ENCODE measurements around the gene PDK1. TPM values are rescaled to one million over a fixed set of nuclear protein-coding genes. Genes with fewer than 3 reads are reported as not detected.

The PDK1 gene
- total RNA-seq, 2 donors from 2014 or later, result 26.6 to 33.0 TPM

- H3K4me3 ChIP-seq, result no peak overlapping the region
- no peak for DNase-seq (ENCODE audit: low spot score)
- TF ChIP-seq, protein P1, sequence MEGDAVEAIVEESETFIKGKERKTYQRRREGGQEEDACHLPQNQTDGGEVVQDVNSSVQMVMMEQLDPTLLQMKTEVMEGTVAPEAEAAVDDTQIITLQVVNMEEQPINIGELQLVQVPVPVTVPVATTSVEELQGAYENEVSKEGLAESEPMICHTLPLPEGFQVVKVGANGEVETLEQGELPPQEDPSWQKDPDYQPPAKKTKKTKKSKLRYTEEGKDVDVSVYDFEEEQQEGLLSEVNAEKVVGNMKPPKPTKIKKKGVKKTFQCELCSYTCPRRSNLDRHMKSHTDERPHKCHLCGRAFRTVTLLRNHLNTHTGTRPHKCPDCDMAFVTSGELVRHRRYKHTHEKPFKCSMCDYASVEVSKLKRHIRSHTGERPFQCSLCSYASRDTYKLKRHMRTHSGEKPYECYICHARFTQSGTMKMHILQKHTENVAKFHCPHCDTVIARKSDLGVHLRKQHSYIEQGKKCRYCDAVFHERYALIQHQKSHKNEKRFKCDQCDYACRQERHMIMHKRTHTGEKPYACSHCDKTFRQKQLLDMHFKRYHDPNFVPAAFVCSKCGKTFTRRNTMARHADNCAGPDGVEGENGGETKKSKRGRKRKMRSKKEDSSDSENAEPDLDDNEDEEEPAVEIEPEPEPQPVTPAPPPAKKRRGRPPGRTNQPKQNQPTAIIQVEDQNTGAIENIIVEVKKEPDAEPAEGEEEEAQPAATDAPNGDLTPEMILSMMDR (IDR thresholded peaks at IDR 0.05), result no peak
- H3K36me3 ChIP-seq, result no peaks in the 10 kb centered on the region
- no peaks in the 10 kb centered on the region for H3K9me3 ChIP-seq
- no peak overlapping the region for H3K27ac ChIP-seq
- H3K27me3 ChIP-seq, result no peaks in the 10 kb centered on the region
- H3K4me1 ChIP-seq, result peaks cover 0 to 8% of the 10 kb centered on the region in 2 donors
These were observed 40.9 kb downstream of the PDK1 start for GRCh38 chr2:172596776-172597175.

DNA sequence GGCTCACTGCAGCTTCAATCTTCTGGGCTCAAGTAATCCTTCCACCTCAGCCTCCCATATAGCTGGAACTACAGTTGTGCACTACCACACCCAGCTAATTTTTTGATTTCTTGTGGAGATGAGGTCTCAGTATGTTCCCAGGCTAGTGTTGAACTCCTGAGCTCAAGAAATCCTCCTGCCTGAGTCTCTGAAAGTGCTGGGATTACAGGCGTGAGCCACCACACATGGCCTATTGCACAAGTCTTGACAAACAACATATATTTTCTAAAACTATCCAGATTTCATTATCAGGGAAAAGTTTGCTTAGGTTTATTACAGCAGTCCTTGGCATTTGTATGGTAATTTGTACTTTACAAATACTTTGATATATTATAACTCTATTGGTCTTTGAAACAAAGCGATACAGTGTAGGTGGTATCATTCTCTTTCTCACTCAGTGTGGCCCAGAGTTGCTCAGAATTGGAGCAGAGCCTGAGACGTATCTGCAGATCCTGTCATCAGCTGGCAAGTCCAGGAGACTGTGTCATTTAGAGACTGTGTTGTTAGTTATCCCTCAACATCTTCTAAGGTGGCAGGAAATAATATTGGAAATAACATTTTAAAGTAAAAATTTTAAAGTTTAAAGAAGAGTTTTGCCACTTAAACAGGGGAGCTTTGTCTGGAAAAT, 41.4 kb downstream of the PDK1 start:
- no peaks in the 10 kb centered on the region for H3K36me3 ChIP-seq
- TF ChIP-seq, protein P1 (IDR thresholded peaks at IDR 0.05), result no peak

DNA sequence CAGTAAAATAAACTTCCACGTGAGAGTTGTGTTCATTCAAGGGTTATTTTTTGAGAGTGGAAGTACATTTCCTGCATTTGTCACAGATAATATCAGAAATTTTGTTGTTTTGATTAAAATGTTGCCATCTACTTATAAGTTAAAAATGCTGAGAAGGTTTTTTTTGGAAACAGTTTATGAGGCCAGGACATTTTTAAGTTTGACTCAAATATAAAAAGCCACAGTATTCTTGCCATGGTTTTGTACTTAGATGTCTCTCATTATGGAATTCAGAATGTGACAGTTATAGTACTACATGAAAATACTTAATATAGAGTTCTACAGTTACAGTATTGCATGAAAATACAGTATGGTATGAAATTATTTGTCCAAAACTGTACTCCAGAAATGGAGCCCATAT, 44.1 kb downstream of the PDK1 start:
- TF ChIP-seq, protein P1 (IDR thresholded peaks at IDR 0.05), result no peak
- Histone ChIP-seq H3K27me3 (no peaks in the 10 kb centered on the region), H3K36me3 (peaks cover 4% of the 10 kb centered on the region), H3K27ac (no peak overlapping the region), H3K9me3 (no peaks in the 10 kb centered on the region), H3K4me3 (no peak overlapping the region), H3K4me1 (peaks cover 0 to 8% of the 10 kb centered on the region in 2 donors)
- DNase-seq (ENCODE audit: low spot score), result no peak

More for the DNA sequence above, 41.4 kb downstream of the PDK1 start:
- Histone ChIP-seq H3K27ac (no peak overlapping the region), H3K4me1 (peaks cover 0 to 8% of the 10 kb centered on the region in 2 donors), H3K4me3 (no peak overlapping the region), H3K27me3 (no peaks in the 10 kb centered on the region), H3K9me3 (no peaks in the 10 kb centered on the region)
- no peak for DNase-seq (ENCODE audit: low spot score)

GRCh38 chr2:172600557-172601008, 44.7 kb downstream of the PDK1 start:
- Histone ChIP-seq H3K27me3 (no peaks in the 10 kb centered on the region), H3K4me1 (peaks cover 0 to 8% of the 10 kb centered on the region in 2 donors), H3K36me3 (peaks cover 4% of the 10 kb centered on the region), H3K27ac (no peak overlapping the region), H3K9me3 (no peaks in the 10 kb centered on the region), H3K4me3 (no peak overlapping the region)
- no peak for DNase-seq (ENCODE audit: low spot score)
- TF ChIP-seq, protein P1 (IDR thresholded peaks at IDR 0.05), result no peak

- no peak for DNase-seq (ENCODE audit: low spot score)
- H3K36me3 ChIP-seq, result peaks cover 4% of the 10 kb centered on the region
- TF ChIP-seq, protein P1 (IDR thresholded peaks at IDR 0.05), result no peak
- no peaks in the 10 kb centered on the region for H3K9me3 ChIP-seq
- H3K4me3 ChIP-seq, result no peak overlapping the region
- no peak overlapping the region for H3K27ac ChIP-seq
- no peaks in the 10 kb centered on the region for H3K4me1 ChIP-seq
- H3K27me3 ChIP-seq, result no peaks in the 10 kb centered on the region
These were observed 50.4 kb downstream of the PDK1 start for GRCh38 chr2:172606285-172606684.
